Measurements from ENCODE around the gene CDC6.
"Not testable (repeated sequence)": the region's sequence is repeated elsewhere in the genome, so short reads cannot be mapped to it uniquely, and the experiment has no call there.

CDC6 gene

GRCh38 chr17:40287159-40287493 is 553 bp upstream of the CDC6 start:
- no peak for DNase-seq (ENCODE audit: low spot score)

- peak; percentile 79 for DNase-seq (ENCODE audit: low spot score)
Observed at GRCh38 chr17:40290629-40291280, 3.1 kb downstream of the CDC6 start.

GRCh38 chr17:40291281-40291664 is 3.6 kb downstream of the CDC6 start:
- no peak for DNase-seq (ENCODE audit: low spot score)

GRCh38 chr17:40293363-40293762 is 5.7 kb downstream of the CDC6 start:
- no peak for DNase-seq (ENCODE audit: low spot score)

GRCh38 chr17:40295488-40296436 is 8.1 kb downstream of the CDC6 start:
- DNase-seq (ENCODE audit: low spot score), result no peak

- DNase-seq (ENCODE audit: low spot score), result no peak
Observed at GRCh38 chr17:40297511-40297910, 9.8 kb downstream of the CDC6 start.

- DNase-seq (ENCODE audit: low spot score), result no peak
Observed at GRCh38 chr17:40298726-40299125, 11.0 kb downstream of the CDC6 start.

- not testable (repeated sequence) for DNase-seq (ENCODE audit: low spot score)
Observed at GRCh38 chr17:40299159-40299757, 11.6 kb downstream of the CDC6 start.

- DNase-seq (ENCODE audit: low spot score), result no peak
Observed at GRCh38 chr17:40301315-40301714, 13.6 kb downstream of the CDC6 start.

GRCh38 chr17:40303009-40303657 is 15.5 kb downstream of the CDC6 start:
- DNase-seq (ENCODE audit: low spot score), result peak; percentile 77

GRCh38 chr17:40303708-40304551 is 16.3 kb downstream of the CDC6 start:
- no peak for DNase-seq (ENCODE audit: low spot score)

GRCh38 chr17:40304552-40304863 is 16.8 kb downstream of the CDC6 start:
- DNase-seq (ENCODE audit: low spot score), result not testable (repeated sequence)

- not testable (repeated sequence) for DNase-seq (ENCODE audit: low spot score)
Observed at GRCh38 chr17:40304866-40305265, 17.2 kb downstream of the CDC6 start.

- no peak for DNase-seq (ENCODE audit: low spot score)
Observed at GRCh38 chr17:40306395-40306794, 18.7 kb downstream of the CDC6 start.

- no peak for DNase-seq (ENCODE audit: low spot score)
Observed at GRCh38 chr17:40307001-40307730, 19.5 kb downstream of the CDC6 start.

- DNase-seq (ENCODE audit: low spot score), result no peak
Observed at GRCh38 chr17:40307740-40308239, 20.1 kb downstream of the CDC6 start.

GRCh38 chr17:40309031-40309948 is 21.6 kb downstream of the CDC6 start, which contains the start of gene RARA:
Gene RARA, plus strand, starts transcription at chr17:40309180. Its CDS starts 22,039 bp downstream, at chr17:40331219.
- DNase-seq (ENCODE audit: low spot score), result no peak

- no peak for DNase-seq (ENCODE audit: low spot score)
Observed at GRCh38 chr17:40309949-40310510, 22.4 kb downstream of the CDC6 start.

- DNase-seq (ENCODE audit: low spot score), result no peak
Observed at GRCh38 chr17:40310882-40311391, 23.3 kb downstream of the CDC6 start.
